Glutamatergic neuron (in vitro differentiated cells): Measurements from ENCODE around the gene KBTBD6. TPM values are rescaled to one million over a fixed set of nuclear protein-coding genes. Genes with fewer than 3 reads are reported as not detected.

Source experiments
- DNase-seq: peaks from one replicate; pipeline ENCODE4 v3.0.0; 2022
- H3K27ac Mint-ChIP-seq: one replicate; pipeline ENCODE4 v1.8.0; 2020; ENCODE audit warnings: mild to moderate bottlenecking, mixed read lengths, inconsistent platforms; ENCODE audit not compliant: unreplicated experiment
- H3K27me3 Mint-ChIP-seq: one replicate; pipeline ENCODE4 v1.8.0; 2020; ENCODE audit warnings: mild to moderate bottlenecking, moderate library complexity, mixed read lengths, inconsistent platforms; ENCODE audit not compliant: unreplicated experiment
- H3K36me3 Mint-ChIP-seq: one replicate; pipeline ENCODE4 v1.8.0; 2020; ENCODE audit warnings: mild to moderate bottlenecking, mixed read lengths, inconsistent platforms; ENCODE audit not compliant: unreplicated experiment
- H3K4me1 Mint-ChIP-seq: one replicate; pipeline ENCODE4 v1.8.0; 2020; ENCODE audit warnings: mild to moderate bottlenecking, low read depth, mixed read lengths, inconsistent platforms; ENCODE audit not compliant: unreplicated experiment
- H3K4me3 Mint-ChIP-seq: one replicate; pipeline ENCODE4 v1.8.0; 2020; ENCODE audit warnings: mild to moderate bottlenecking, mixed read lengths, inconsistent platforms; ENCODE audit not compliant: unreplicated experiment
- H3K9me3 Mint-ChIP-seq: one replicate; pipeline ENCODE4 v1.8.0; 2020; ENCODE audit warnings: mild to moderate bottlenecking, moderate library complexity, mixed read lengths, inconsistent platforms; ENCODE audit not compliant: unreplicated experiment
- total RNA-seq: library from RNA; stranded (reverse); fragmentation: NEBNext Ultra II Directional; extraction: Animal tissue kit (Norgen Biotek cat#: 25700); gene quantifications from one replicate; pipeline ENCODE4 v1.2.1, GENCODE V29; 2021; ENCODE audit not compliant: unreplicated experiment
- TF ChIP-seq, protein P1 (sequence below): fragments of 200-600 bp; sonication (generic); IDR thresholded peaks from one replicate; pipeline ENCODE4 v1.5.0; 2021; ENCODE audit not compliant: partially characterized antibody, unreplicated experiment

Gene KBTBD6
- total RNA-seq, 1 donor from 2014 or later, result 8.5 TPM

DNA sequence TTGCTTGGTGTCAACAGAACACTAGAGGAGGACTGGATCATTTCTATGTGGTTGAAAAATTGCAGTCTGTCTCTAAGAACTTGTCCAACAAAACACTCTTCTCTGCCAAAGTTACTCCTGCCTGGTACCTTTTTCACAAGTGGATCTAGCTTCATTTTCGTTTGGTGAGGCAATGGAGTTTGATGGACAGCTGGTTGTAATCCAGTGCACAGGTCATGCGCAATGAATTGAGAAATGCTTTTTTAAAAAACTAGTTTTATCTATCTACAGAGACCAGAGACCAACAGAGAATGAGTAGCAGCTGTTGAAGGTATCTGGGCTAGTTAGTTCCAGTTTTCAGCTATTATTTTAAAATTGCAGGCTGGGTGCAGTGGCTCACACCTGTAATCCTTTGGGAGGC, 12.0 kb upstream of the KBTBD6 start:
- DNase-seq, result no peak
- H3K9me3 Mint-ChIP-seq, result peaks cover 10% of the 10 kb centered on the region
- H3K27me3 Mint-ChIP-seq, result no peaks in the 10 kb centered on the region
- no peak overlapping the region for H3K27ac Mint-ChIP-seq
- no peak overlapping the region for H3K4me3 Mint-ChIP-seq
- H3K36me3 Mint-ChIP-seq, result peaks cover 24% of the 10 kb centered on the region
- TF ChIP-seq, protein P1, sequence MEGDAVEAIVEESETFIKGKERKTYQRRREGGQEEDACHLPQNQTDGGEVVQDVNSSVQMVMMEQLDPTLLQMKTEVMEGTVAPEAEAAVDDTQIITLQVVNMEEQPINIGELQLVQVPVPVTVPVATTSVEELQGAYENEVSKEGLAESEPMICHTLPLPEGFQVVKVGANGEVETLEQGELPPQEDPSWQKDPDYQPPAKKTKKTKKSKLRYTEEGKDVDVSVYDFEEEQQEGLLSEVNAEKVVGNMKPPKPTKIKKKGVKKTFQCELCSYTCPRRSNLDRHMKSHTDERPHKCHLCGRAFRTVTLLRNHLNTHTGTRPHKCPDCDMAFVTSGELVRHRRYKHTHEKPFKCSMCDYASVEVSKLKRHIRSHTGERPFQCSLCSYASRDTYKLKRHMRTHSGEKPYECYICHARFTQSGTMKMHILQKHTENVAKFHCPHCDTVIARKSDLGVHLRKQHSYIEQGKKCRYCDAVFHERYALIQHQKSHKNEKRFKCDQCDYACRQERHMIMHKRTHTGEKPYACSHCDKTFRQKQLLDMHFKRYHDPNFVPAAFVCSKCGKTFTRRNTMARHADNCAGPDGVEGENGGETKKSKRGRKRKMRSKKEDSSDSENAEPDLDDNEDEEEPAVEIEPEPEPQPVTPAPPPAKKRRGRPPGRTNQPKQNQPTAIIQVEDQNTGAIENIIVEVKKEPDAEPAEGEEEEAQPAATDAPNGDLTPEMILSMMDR, result no peak
- no peaks in the 10 kb centered on the region for H3K4me1 Mint-ChIP-seq

- H3K4me3 Mint-ChIP-seq, result no peak overlapping the region
- no peak overlapping the region for H3K27ac Mint-ChIP-seq
- H3K9me3 Mint-ChIP-seq, result no peaks in the 10 kb centered on the region
- no peaks in the 10 kb centered on the region for H3K4me1 Mint-ChIP-seq
- DNase-seq, result no peak
- TF ChIP-seq, protein P1, result no peak
- H3K36me3 Mint-ChIP-seq, result no peaks in the 10 kb centered on the region
- no peaks in the 10 kb centered on the region for H3K27me3 Mint-ChIP-seq
Measured at GRCh38 chr13:41139296-41139966, 6.8 kb upstream of the KBTBD6 start.

DNA sequence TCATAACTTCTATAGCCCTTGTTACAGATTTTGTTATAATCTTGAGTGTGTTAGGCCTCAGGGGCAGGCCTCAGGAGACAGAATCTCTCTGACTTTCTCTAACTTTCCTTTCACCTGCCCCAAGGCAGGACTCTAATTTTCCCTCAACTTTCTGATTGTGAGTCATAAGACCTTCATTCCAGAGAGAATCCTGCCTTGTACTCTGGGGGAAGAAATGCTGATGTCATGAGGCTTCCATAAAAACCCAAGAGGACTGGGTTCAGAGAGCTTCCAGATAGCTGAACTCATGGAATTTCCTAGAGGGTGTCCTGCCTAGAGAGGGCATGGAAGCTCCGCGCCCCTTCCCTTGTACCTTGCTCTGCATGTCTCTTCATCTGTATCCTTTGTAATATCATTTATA, 5.3 kb upstream of the KBTBD6 start:
- H3K9me3 Mint-ChIP-seq, result no peaks in the 10 kb centered on the region

GRCh38 chr13:41137241-41137640, 4.6 kb upstream of the KBTBD6 start:
- Mint-ChIP-seq H3K4me3 (no peak overlapping the region), H3K9me3 (peaks cover 5% of the 10 kb centered on the region), H3K4me1 (no peaks in the 10 kb centered on the region), H3K36me3 (no peaks in the 10 kb centered on the region), H3K27ac (no peak overlapping the region), H3K27me3 (no peaks in the 10 kb centered on the region)
- DNase-seq, result no peak
- TF ChIP-seq, protein P1, result no peak

More for the DNA sequence above, 5.3 kb upstream of the KBTBD6 start:
- no peak for DNase-seq
- no peak overlapping the region for H3K4me3 Mint-ChIP-seq
- no peak overlapping the region for H3K27ac Mint-ChIP-seq
- H3K36me3 Mint-ChIP-seq, result no peaks in the 10 kb centered on the region
- no peaks in the 10 kb centered on the region for H3K27me3 Mint-ChIP-seq
- no peaks in the 10 kb centered on the region for H3K4me1 Mint-ChIP-seq
- TF ChIP-seq, protein P1, result no peak

DNA sequence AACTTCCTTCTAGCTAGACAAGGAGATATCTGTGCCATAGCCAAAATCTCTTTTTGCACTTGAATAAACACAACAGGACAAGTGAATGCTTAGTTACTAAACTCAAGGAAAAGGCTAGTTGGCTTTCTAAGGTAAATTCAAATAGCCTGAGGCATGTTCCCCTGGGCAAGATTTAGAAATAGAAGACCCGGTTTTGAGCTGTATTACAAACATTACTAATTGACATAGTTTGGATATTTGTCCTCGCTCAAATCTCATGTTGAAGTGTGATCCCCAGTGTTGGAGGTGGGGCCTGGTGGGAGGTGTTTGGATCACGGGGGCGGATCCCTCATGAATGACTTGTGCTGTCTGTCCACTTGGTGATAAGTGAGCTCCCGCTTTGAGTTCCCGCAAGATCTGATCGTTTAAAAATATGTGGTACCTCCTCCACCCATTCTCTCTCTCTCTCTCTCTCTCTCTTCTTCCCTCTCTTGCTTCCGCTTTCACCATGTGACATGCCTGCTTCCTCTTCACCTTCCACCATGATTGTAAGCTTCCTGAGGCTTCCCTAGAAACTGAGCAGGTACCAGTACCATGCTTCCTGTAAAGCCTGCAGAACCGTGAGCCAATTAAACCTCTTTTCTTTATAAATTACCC, 3.9 kb upstream of the KBTBD6 start:
- peaks cover 5% of the 10 kb centered on the region for H3K9me3 Mint-ChIP-seq
- TF ChIP-seq, protein P1, result no peak
- no peaks in the 10 kb centered on the region for H3K36me3 Mint-ChIP-seq
- H3K4me1 Mint-ChIP-seq, result peaks cover 2% of the 10 kb centered on the region
- no peak overlapping the region for H3K27ac Mint-ChIP-seq
- no peaks in the 10 kb centered on the region for H3K27me3 Mint-ChIP-seq
- DNase-seq, result no peak
- H3K4me3 Mint-ChIP-seq, result no peak overlapping the region
